Mammary epithelial cell (primary cell): Measurements from ENCODE around the gene TNXB.

Experiments used
- CTCF ChIP-seq, 2 donors: IDR thresholded peaks in 1 of 2; conservative IDR thresholded peaks in 1 of 2; 2 replicates each; pipeline ENCODE4 v1.5.1; 2011 to 2012; ENCODE audit warnings: inconsistent platforms in 2 of 2, low read length in 2 of 2, mild to moderate bottlenecking in 2 of 2, control low read depth in 1 of 2, low read depth in 1 of 2; ENCODE audit not compliant: insufficient read depth in 1 of 2; ENCODE audit errors: extremely low read depth in 1 of 2
- EZH2 ChIP-seq: IDR thresholded peaks from 2 replicates; pipeline ENCODE4 v1.6.1; 2012; ENCODE audit warnings: low read length, inconsistent platforms, borderline replicate concordance

- TF ChIP-seq CTCF (conservative IDR thresholded peaks at IDR 0.05 in 1 of 2, IDR thresholded peaks at IDR 0.05 in 1 of 2; ENCODE audit: extremely low read depth in 1 of 2, insufficient read depth in 1 of 2, low read depth in 1 of 2, low read length in 2 of 2): no peak
- TF ChIP-seq EZH2: no peak
Measured at GRCh38 chr6:32086661-32087573, 22.2 kb downstream of the TNXB start.
